Renal cortex interstitium (tissue), 11 donors: Measurements from ENCODE around the gene SMPD4. TPM values are rescaled to one million over a fixed set of nuclear protein-coding genes. Genes with fewer than 3 reads are reported as not detected.
A peak's percentile ranks its signal among the peaks of the same experiment; 100 is the strongest.
"Not testable (repeated sequence)": the region's sequence is repeated elsewhere in the genome, so short reads cannot be mapped to it uniquely, and the experiment has no call there.

ENCODE experiments used
- DNase-seq, 11 donors: peaks; one replicate each; pipeline ENCODE4 v3.0.0-alpha.2; 2013; ENCODE audit warnings: low read depth in 9 of 11, low spot score in 4 of 11; ENCODE audit errors: extremely low read depth in 1 of 11
- polyA plus RNA-seq, 3 donors: library from polyadenylated mRNA; unstranded; fragments of 120-200 nt; gene quantifications; one replicate each; pipeline ENCODE4 v1.2.1, GENCODE V29; 2013; ENCODE audit not compliant: insufficient read length in 3 of 3

SMPD4 gene
- polyA plus RNA-seq, 3 donors = 63.9 to 77.3 (median 67.0) TPM

DNA sequence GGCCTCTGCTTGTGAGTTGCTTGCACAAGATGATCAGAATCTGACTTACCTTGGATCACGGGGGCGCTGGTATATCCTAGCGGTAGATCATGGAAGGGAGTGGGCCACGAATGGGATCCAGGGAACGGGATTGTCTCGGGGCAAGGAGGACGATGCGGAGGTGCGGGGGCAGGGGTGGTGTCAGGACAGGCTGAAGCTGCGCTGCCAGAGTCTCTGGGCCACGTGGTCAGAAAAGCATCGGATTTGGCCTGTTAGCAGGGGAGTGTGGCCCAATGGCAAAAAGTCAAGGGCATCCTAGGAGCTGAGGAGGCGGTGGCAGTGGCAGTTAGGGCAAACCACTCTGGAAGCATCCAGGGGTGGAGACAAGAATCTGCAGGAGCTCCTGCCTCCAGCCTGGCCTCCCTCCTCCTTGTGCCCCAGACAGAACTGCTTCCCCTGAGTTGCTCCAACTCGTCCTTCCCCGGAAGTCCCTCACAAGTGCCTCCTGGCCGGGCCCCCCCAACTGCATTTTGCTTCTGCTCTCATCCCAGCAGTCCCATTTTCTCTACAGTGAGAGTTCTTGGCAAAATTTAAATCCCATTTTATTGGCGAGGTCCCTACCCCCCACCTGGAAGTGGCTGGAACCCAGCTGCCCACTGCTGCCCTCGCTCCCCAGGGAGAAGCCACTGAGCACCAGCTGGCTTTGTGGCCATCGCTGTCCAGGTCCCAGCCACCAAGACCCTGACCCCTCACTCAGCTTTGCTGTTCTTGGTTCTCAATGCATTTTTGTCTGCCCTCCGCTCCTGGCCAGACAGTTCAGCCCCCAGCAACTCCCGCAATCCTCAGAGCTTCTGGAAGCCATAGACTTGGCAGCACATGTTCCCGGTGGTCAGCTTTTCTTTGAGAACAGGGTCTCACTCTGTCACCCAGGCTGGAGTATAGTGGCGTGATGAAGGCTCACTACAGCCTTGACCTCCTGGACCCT lies 30.9 kb downstream of the SMPD4 start:
- DNase-seq = no peak

DNA sequence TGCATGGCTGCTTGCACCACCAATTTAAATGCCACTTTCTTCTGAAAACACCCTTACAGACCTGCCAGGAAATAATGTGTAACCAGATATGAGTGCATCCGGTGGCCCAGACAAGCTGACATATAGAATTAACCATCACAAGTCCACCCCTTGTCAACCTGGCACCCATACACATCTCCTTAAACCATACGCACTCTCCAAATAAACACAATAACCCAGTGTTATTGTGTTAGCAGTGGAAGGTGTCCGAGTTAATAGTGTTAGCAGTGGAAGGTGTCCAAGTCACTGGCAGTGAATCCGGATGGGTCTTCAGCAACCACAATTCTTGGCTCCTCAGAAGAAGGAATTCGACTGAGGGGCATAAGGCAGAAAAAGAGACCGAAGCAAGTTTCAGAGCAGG lies 32.9 kb downstream of the SMPD4 start:
- DNase-seq = not testable (repeated sequence)

DNA sequence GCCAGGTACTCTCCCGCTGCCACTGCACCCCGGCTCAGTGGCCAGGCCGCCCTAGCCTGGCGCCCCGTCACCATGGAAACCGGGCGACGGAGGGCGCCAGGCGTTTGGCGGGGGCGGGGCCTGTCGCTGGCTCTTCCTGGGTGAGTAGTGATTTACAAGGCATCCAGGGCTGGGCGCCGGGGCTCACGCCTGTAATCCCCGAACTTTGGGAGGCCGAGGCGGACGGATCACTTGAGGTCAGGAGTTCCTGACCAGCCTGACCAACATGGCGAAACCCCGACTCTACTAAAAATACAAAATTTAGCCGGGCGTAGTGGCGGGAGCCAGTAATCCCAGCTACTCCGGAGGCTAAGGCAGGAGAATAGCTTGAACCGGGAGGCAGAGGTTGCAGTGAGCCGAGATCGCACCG lies 36.4 kb downstream of the SMPD4 start, which contains the start of gene CCDC74B:
TSS of gene CCDC74B (minus strand) at position 107 of the 409 bp plus-strand sequence. CDS start 116 bp downstream, outside the sequence.
- peak in 1 of 11 donors; percentile 43 for DNase-seq

DNA sequence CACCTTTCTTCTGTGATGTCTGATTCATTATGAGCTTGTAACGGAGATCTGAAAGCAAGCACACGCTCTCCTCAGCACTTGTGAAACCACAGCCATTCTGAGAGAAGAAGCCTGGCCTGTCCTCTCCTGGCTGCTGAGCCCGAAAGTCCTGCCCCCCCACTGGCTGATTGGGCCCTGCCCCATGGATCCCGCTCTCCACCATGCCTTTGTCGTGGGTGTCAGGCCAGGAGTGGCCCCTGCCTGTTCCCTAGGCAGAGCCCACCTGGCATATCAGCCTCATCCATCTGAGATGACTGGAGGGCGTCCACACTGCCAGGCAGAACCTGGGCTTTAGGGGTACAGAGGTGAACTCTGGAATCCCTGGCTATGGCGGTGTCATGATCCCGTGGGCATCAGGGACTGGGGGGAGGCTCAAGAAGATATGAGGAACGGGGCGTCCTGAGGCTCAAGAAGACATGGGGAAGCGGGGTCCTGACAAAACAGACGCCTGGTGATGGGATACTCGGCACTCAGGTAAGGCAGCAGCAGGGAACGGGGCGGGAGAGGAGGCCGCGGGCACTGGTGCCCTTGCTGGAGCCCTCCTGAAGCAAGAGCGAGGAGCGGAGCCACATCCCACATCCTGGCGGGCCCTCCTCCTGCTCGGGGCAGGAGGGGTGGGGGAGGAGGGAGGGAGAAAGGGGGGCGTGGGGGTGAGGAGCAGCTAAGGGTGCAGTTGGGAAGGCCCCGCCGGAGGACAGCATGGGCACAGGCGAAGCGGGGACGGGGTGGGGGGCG lies 37.9 kb downstream of the SMPD4 start:
- DNase-seq = not testable (repeated sequence)

DNA sequence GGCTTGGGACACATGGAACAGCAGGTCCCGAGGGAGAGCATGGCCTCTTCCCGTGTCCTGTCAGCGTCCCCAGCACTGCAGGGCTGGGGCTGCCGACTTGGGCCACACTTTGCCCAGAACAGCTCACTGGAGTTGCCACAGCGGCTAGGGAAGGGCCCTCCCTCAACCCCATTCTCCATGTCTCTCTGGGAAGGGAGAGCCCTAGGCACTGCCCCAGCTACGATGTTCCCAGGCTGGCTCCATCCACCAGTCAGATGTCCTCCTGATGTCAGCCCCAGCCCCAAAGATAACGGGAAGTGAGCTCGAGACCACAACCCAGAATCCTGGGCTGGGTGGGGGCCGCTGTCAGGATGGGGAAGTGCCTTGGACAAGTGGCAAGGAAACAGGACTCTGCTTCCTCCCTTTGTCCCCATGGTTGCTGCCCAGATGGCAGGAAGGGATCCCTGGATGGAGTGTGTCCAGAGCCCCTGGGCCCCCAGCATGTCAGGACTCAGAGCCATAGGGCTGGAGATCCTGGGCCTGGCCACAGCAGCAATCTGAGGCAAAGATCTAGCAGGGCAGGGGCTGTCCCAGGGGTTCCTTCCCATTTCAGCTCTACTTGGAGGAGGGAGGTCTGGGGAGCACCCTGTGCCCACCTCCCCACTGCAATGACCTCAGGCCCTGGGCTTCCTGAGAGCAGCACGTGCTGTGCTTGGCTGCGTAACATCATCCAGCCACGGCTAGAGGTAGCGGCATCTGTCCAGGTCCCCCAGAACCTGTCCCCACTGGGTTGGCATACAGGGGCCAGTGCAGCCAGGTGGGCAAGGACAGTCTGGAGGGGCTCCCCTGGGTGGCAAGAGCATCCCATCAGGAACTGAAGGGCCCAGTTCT lies 38.8 kb downstream of the SMPD4 start:
- not testable (repeated sequence) for DNase-seq

DNA sequence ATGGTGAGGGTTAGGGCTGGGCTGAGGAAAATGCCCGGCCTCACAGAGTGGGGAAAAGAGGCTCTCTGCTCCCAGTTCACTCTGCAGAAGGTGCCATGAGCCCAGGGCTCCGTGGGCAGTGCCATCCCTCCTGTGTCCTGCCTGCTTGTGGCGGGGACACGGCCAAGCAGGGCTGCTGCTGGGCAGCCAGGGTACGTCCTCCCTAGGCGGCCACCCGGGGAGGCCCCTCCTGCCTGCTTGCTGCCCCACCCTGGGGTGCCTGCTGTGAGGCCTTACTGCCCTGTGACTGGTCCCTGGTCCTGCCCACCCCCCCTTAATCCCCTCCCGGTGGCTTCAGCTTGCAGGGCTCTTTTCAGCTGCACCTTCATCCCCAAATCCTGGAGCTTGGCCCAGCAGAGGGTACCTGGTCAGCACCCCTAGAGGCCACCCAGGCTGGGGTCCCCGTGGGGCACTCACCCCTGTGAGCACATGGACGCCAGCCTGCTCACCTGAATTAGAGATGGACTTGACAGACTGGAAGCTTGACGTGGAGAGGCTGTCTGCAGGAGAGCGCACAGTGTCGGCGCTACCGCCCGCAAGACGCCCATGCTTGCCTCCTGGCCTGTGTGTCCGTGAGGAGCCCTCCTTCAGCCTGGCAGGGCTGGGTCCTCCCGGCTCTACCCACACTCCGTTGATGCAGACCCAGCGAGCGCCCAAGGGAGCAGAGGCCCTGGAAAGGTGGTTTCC lies 39.6 kb downstream of the SMPD4 start:
- not testable (repeated sequence) for DNase-seq

DNA sequence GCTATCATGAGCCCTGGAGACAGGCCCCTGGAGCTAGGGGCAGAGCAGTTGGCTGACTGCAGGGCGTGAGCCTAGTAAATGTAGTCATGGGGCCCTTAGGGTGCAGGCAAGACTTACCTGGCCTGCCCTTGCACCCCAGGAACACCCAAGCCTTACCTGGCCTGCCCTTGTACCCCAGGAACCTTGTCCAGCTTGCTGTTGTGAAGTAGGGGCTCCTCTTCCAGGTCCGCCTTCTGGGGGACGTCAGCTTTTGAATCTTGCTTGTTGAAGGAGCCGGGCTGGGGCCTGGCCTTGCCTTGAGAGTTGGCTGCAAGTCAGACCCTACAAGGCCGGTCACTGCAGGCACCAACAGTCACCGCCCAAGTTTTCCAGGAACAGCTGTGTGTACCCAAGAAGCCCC lies 40.4 kb downstream of the SMPD4 start:
- DNase-seq = not testable (repeated sequence)

DNA sequence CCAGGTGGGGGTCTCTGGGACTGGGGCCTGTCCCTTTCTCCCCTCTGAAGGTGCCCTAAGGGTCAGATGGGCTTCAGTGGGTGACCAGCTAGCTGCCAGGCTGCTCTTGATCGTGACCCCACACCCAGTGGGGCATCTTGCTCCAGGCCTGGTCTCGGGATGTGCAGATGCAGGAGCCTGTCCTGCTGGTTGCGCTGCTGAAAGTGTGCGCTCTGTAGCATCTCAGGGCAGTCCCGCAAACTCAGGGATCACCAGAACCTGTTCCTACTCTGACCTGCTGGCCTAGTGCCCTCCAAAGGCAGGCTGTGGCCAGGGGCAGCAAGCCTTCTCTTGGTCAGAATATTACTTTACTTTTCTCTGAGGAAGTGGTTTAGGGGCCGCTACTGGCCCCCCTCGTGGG lies 40.9 kb downstream of the SMPD4 start:
- DNase-seq = not testable (repeated sequence)

DNA sequence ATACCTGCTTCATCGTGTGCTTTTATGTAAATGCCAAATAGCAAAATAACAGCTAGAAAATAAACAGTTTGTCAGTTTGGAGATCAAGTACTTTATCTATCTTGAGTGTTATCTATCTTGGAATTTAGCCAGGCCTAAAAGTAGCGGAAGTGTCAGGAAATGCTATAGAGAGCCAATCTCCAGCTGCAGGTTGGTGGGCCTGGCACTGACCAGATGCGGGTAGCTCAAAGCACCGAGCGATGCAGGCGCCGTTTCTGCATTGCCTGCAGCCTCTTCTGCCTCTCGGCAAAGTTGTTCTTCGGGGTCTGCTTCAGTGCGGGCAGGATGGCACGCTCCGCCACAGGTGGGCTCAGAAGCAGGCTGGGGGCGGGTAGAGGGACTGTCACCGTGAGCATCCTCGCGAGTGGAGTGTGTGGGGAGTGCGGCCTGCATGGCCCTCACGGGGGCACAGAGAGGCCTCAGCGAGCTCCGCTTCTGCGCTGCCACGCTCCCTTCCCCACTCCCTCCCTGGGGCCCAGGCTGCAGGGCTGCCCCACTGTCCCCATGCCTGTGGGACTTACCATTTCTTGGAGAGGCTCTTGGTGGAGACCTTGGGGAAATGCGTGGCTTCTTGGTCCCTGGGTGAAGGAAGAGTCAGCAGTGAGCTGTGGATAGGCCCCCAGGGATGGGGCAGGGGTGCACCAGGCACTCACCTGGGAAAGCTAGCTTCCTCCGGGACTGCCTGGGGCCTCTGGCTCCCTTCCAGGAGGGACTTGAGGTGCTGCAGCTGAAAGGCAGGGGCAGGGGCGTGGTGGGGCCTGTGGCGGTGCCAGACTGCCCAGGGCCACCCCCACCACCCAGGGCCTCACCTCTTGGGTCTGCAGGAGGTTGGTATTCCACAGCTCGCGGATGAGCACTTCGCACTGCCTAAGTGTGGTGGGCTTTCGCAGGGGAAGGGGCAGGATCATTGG lies 41.8 kb downstream of the SMPD4 start:
- DNase-seq = not testable (repeated sequence)

DNA sequence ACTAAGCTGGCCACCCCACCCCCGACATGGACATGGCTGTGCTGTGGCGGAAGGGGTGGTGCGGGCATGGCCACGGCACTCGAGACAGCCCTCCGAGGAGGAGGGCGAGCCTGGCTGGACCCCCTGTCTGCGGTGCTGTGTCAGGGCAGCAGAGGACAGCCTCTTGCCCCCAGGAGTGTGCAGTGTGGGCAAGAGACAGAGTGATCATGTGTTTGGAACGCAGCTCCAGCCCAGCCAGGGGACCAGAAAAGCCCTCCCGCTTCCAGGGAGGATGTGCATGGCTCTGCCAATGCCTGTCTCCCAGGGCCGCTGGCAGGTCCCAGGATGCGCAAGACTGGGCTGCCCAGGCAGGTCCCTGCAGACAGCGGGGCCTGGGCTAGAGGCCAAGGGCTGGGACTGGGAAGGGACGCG lies 42.6 kb downstream of the SMPD4 start:
- not testable (repeated sequence) for DNase-seq

DNA sequence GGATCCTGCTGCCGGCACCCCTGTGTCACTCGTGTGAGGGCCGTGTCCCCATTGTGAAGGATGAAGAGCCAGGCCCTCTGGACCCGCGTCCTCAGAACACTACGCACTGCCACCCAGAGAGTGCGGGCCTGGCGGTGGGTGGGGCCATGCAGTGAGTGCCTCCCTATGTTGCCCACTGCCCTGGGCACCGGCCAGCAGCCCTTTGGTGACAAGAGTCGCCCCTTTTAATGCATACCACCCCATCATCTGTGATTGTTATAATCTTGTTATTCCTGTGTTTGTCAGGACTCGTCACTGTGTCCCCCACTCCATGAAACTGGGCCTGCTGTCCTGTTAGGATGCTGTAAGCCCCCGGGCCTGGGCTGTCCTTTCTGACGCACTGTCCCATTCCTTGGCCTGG lies 43.1 kb downstream of the SMPD4 start:
- DNase-seq = not testable (repeated sequence)

DNA sequence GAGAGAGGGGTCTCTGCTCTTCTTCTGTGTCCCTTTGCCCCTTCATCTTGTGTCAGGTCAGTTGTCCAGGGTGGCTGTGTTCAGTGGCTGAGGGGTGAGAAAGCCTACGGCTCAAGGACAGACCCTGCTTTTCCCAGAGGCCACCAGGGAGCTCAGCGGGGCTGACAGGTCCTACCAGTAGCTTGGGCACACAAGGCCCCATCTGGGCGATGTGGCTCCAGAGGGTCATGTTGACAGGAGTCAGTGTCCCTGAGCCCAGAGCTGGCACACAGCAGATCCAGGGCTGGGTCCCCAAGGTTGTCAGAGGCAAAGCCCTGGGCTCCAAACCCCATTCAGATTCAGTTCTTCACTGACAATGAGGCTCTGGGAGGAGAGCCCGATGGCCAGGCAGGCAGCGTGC lies 44.3 kb downstream of the SMPD4 start:
- not testable (repeated sequence) for DNase-seq

DNA sequence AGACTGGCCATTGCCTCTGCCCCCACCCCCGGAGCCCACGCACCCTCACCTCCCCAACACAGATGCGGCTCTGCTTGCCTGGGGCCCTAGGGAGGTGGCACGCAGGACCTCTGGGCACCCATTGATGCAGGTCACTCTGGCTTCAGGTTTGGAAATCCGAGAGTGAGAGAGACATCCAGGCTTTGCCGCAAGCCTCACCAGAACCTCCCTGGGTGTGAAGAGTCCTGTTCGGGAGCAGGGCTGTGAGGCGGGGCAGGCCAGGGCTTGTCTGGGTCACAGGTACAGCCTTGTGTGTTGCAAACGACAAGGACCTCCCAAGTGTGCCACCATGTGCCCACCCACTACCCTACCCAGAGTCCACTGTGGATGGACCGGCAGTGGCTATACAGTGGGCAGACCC lies 44.9 kb downstream of the SMPD4 start:
- DNase-seq = not testable (repeated sequence)

DNA sequence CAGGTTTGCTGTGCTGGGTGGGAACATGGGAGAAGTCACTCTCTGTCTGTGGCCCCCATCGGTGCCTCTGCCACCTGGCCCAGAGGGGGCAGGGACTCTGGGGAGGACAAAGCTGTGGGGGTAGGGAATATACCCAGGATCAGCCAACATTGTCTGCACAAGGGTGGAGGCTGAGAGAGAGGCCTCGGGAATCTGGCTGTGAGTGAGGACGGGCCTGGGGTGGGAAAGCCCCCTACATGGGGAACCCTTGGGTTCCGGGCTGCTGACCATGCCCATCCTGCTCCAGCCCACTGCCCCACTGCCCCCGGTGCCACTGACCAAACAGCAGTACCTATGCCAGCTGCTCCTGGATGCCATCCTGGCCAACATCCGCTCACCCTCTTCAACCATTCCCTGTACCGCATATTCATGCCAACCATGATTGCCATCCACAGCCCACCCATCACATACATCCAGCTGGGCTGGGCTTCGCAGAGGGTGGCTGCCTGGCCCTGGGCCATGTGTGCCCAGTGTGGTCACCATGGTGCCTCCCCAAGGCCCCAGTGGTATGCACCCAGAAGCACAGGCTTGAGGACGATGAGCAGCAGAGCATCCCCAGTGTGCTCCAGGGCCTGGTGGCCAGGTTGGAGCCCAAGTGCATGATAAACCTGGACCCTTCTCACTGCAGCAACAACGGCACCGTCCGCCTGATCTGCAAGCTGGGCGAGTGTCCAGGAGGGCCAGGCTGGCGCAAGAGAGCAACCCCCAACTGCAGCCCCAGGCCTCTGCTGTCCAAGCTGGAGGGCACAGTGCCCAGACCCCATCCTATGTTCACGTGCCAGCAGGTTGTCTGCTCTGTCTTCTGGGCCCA lies 45.5 kb downstream of the SMPD4 start:
- no peak for DNase-seq

DNA sequence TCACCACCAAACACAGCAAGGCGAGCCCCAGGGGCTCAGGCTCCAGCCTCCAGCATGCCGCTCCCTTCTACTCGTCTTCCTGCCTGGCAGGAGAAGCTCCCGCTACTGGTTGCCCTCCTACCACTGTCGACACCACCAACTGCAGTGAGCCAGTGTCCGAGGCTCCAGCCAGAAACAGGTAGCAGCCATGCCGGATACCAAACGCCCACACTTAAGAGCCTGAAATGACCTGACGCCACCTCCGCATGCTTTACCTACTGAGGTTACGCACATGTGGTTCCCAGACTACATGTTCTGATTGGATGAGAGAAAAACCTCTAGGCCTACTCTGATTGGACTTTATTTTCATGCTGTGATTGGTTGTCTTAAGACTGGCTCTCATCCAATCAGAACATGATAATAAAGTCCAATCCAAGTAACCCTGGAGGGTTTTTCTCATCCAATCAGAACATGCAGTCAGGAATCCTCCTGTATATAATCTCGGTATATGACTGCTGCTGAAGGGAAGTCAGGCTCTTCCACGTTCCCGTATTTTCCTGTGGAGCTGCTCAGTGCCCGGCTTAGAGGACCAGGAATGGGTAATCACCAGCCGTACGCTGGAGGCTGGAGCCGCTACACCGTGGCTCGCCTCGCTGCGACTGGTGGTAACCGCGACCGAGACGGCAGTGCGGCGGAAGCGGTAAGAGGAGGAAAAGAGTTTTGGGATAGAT lies 52.1 kb downstream of the SMPD4 start, which contains the start of gene POTEF:
TSS of gene POTEF (minus strand) at position 103 of the 710 bp plus-strand sequence. CDS start 8,707 bp downstream, outside the sequence.
- DNase-seq = not testable (repeated sequence)
